HG02571 (cell line): Measurements from ENCODE around the gene ASIP.
A peak's percentile ranks its signal among the peaks of the same experiment; 100 is the strongest.

Source experiments
- ATAC-seq: cut with Tn5 transposase; IDR thresholded peaks from one replicate; pipeline ENCODE4 v1.9.1; 2021; ENCODE audit warnings: mild to moderate bottlenecking, moderate library complexity; ENCODE audit not compliant: unreplicated experiment

Gene ASIP

DNA sequence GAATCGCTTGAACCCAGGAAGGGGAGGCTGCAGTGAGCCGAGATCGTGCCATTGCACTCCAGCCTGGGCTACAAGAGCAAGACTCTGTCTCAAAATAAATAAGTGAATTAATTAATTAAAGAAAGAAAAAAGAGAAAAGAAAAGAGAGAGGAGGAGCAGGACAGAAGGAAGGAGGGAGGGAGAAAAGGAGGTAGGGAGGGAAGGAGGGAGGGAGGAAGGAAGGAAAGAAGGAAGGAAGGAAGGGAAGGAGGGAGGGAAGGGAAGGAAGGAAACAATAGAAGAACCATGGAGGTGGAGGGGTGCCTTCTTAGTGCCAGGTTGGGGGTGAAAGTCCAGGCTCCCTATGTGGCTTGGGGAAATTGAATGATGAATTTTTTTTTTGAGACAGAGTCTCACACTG, 68.5 kb downstream of the ASIP start:
- no peak for ATAC-seq

DNA sequence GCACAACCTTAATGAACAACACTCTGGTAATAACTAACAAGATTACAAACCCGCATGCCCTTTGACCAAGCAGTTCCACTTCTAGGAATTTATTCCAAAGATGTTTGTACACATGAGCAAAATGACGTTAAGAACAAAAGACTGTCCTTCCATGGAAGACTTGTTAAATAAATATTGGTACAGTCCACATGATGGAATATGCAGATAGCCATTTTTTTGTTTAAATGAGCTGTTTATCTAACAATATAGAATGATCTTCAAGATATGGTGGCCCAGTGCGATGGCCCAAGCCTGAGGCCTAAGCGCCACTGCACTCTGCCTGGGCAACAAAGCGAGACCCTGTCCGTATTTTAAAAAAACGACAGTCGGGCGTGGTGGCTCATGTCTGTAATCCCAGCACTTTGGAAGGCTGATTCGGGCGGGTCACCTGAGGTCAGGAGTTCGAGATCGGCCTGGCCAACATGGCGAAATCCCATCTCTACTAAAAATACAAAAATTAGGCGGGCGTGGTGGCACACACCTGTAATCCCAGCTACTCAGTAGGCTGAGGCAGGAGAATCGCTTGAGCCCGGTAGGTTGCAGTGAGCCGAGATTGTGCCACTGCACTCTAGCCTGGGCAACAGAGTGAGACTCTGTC, 69.4 kb downstream of the ASIP start:
- no peak for ATAC-seq

DNA sequence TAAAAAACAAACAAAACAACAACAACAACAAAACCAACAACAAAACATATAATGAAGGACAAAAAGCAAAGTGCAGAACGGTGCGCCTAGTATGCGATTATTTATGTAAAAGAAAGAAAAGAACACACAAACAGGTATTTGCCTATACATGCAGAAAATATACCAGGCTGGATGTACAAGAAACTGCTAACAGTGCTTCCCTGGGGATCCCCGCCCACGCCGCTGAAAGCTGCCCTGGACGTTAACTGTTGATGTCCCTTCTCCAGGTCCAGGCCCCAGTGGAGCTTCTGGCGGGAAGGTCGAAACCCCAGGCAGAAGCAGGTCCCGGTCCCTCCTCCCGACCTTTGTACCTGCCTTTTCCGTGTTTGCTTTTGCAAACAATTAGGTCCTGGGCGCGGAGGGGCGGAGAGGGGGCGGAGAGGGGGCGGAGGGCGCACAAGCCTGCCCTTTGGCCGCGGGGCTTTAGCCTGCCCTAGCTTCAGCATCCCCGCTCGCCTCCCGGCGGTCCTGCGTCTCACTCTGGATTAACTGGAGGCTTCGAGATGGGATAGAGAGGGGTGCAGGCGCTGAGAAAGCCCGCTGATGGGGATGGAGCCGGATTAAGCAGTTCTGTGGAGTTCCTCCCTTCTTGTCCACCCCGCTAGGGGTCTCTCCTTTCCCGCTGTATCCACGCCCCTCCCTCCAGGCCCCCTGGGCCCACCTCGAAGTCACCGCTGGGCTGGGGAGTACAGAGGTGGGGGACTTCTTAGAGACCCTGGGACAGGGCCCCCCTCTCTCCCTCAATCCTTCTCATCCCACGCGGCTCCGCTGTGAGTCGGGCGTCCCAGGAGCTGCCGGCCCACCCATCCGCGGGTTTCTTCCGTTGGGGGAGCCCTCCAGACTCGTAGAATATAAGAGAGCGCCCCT, 70.1 kb downstream of the ASIP start:
- no peak for ATAC-seq

DNA sequence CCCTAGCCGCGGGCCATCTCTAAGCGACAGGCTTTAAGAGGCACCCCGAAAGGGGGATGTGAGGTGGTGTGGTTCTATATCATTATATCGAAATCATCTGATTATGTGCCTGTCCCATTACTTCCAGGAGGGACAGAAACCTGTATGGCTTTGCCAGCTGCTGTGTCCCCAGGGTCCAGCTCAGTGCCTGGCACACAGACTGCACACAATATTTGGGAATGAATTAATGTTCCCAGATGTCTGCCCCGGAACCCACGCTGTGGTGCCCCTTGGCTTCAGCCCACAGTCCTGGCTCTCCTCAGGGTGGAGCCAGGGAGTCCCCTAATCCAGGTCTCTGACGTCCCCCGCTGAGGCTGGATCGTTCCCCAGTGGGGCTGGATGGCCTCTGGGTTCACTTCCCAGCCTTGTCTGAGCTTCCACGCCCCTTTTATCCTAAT, 70.8 kb downstream of the ASIP start:
- no peak for ATAC-seq

DNA sequence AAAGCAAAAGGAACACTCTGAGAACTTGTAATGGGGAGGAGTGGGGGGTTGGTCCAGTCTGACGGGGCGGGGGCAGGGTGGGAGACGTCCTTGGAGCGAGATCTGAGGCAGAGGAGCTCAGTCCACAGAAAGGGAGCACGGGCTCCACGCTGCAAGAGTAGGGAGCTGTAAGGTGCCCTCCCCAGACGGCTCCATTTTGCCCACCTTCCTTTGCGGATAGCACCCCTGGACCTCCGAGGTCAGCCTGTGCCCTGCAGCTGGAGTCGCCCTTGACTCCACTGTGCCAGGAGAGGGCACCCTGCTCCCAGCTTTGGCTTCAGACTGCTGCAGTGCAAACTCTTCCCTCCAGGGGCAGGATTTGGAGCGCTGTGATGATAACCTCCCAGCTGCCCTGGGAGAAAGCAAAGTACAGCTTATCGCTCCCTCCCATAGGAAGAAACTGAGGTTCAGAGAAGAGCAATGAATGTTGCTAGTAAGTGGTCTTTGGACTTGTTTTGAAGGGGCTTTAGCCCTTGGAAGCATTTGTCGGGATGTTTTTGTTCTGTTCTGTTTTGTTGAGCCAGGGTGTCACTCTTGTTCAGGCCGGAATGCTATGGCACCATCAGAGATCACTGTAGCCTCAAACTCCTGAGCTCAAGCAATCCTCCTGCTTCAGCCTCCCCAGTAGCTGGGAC, 71.5 kb downstream of the ASIP start:
- peak; percentile 72 for ATAC-seq

DNA sequence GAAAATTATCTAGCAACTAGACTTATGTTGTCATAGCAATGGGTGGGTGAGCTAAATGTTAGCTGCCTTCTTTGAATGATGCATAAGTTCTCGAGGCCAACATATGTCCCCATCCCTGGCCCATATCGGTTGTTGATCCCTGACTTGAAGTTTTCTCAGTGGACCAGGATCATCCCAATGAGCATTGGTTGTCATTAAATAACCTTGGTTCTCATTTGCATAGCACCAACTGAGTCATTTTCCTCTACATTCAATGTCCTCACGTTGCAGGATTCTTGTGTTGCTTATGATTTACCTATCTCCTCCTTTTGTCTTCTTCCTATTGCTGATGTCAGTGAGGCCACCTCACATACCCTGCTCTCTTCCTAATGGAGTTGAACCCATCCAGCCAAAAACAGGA, 74.0 kb downstream of the ASIP start:
- ATAC-seq, result no peak

DNA sequence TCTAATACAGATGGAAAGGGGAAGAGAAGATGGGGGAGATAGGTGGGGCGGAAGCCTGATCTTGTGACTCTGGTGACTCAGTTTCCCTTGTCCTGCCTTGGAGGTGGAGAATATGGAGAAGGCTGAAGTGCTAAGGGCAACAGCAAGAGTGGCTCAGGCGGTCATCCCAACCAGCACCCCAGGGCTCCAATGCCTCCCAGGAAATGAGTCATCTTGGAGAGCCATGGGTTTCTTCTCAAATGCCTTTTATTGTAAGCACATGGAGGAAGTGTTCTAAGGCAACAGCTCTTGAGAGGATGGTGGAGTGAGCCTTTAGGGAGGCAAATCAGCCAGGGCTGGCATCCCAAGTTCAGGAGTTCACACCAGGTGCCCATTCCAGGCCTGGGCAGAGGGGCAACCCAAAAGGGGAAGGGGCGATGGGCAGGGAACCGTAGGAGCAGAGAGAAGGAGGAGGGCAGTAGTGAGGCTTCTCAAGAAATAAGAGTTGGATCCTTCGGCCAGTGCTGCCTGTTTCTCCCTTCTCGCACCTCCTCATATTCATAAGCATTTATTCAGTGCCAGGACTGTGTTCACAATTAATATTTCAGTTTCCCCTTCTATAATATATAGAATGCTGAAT, 75.1 kb downstream of the ASIP start:
- ATAC-seq, result no peak
